IMR-90 (cell line): ENCODE data around the gene LRP1B. TPM values are rescaled to one million over a fixed set of nuclear protein-coding genes. Genes with fewer than 3 reads are reported as not detected.

Experiments
- ATAC-seq: fragments of 200-7000 bp; cut with Tn5 transposase; 2 replicates; pipeline ENCODE4 v1.9.1; 2020; ENCODE audit warnings: low read depth, mild to moderate bottlenecking, moderate library complexity
- BruUV-seq: library from RNA; stranded (reverse); fragments of 400-500 nt; replicated peaks from 2 replicates; lab custom pipeline; 2021; lab: Mats Ljungman, UMichigan
- CTCF ChIA-PET: fragments of 300-600 bp; formaldehyde crosslinking; extraction: SDS; loops from one replicate; lab custom pipeline; 2021; ENCODE audit warnings: antibody characterized with exemption; lab: Yijun Ruan, JAX
- POLR2A ChIA-PET: fragments of 300-600 bp; sonication (Branson Sonifier 250); formaldehyde crosslinking; loops from one replicate; lab custom pipeline; 2022; ENCODE audit warnings: antibody characterized with exemption; ENCODE audit not compliant: unreplicated experiment; lab: Charles Lee
- DNase-seq: peaks from one replicate; pipeline ENCODE4 v3.0.0; 2013
- H2AFZ ChIP-seq: replicated peaks from 2 replicates; pipeline ENCODE3; 2013; ENCODE audit warnings: low read length, mild to moderate bottlenecking; ENCODE audit not compliant: poor library complexity
- H2AK5ac ChIP-seq: 2 replicates; pipeline ENCODE4 v1.6.1; 2013; ENCODE audit warnings: low read depth, low read length, inconsistent platforms
- H2AK9ac ChIP-seq: replicated peaks from 2 replicates; pipeline ENCODE3; 2013; ENCODE audit warnings: mild to moderate bottlenecking, low read depth, low read length, moderate library complexity; ENCODE audit not compliant: poor library complexity
- H2BK120ac ChIP-seq: 2 replicates; pipeline ENCODE4 v1.6.1; 2013; ENCODE audit warnings: low read depth, low read length, inconsistent platforms
- H2BK15ac ChIP-seq: 3 replicates; pipeline ENCODE4 v1.6.1; 2013; ENCODE audit warnings: low read depth, low read length, inconsistent platforms
- H2BK20ac ChIP-seq: 2 replicates; pipeline ENCODE4 v1.6.1; 2013; ENCODE audit warnings: low read depth, mild to moderate bottlenecking, inconsistent platforms, low read length, moderate library complexity
- H2BK5ac ChIP-seq: 2 replicates; pipeline ENCODE4 v1.6.1; 2013; ENCODE audit warnings: mild to moderate bottlenecking, low read depth, low read length, inconsistent platforms; ENCODE audit not compliant: poor library complexity, severe bottlenecking
- H3K14ac ChIP-seq: replicated peaks from 2 replicates; pipeline ENCODE4 v1.6.1; 2013; ENCODE audit warnings: low read depth, low read length, inconsistent platforms
- H3K18ac ChIP-seq: 2 replicates; pipeline ENCODE4 v1.6.1; 2013; ENCODE audit warnings: low read depth, low read length, control low read depth
- H3K23ac ChIP-seq: 2 replicates; pipeline ENCODE4 v1.6.1; 2013; ENCODE audit warnings: low read depth, low read length, inconsistent platforms
- H3K27ac ChIP-seq: 2 replicates; pipeline ENCODE4 v1.5.1; 2013; ENCODE audit warnings: mild to moderate bottlenecking, control low read depth, low read length; ENCODE audit not compliant: insufficient read depth
- H3K27me3 ChIP-seq: 2 replicates; pipeline ENCODE4 v1.6.1; 2013; ENCODE audit warnings: low read length; ENCODE audit not compliant: control insufficient read depth, insufficient read depth
- H3K36me3 ChIP-seq: 2 replicates; pipeline ENCODE4 v1.6.1; 2013; ENCODE audit warnings: low read length, mixed read lengths; ENCODE audit not compliant: control insufficient read depth, insufficient read depth
- H3K4ac ChIP-seq: 2 replicates; pipeline ENCODE4 v1.6.1; 2013; ENCODE audit warnings: low read depth, low read length, inconsistent platforms
- H3K4me1 ChIP-seq: 2 replicates; pipeline ENCODE4 v1.6.1; 2013; ENCODE audit warnings: low read length, mixed read lengths; ENCODE audit not compliant: control insufficient read depth, insufficient read depth
- H3K4me2 ChIP-seq: 2 replicates; pipeline ENCODE4 v1.6.1; 2013; ENCODE audit warnings: low read depth, mild to moderate bottlenecking, control low read depth, low read length, moderate library complexity
- H3K4me3 ChIP-seq: 2 replicates; pipeline ENCODE4 v1.5.1; 2013; ENCODE audit warnings: low read depth, mild to moderate bottlenecking, control low read depth, low read length, moderate library complexity; ENCODE audit not compliant: insufficient read depth
- H3K56ac ChIP-seq: 2 replicates; pipeline ENCODE4 v1.6.1; 2013; ENCODE audit warnings: low read length, inconsistent platforms; ENCODE audit not compliant: insufficient read depth; ENCODE audit errors: extremely low read depth
- H3K79me1 ChIP-seq, 2 experiments: 2 replicates each; pipeline ENCODE4 v1.6.1; 2013; ENCODE audit warnings: low read length in 2 of 2, inconsistent platforms in 1 of 2, low read depth in 1 of 2
- H3K9ac ChIP-seq: 2 replicates; pipeline ENCODE4 v1.6.1; 2013; ENCODE audit warnings: low read depth, low read length, control low read depth
- H3K9me1 ChIP-seq: 2 replicates; pipeline ENCODE4 v1.6.1; 2013; ENCODE audit warnings: low read length, inconsistent platforms; ENCODE audit not compliant: insufficient read depth
- H3K9me3 ChIP-seq: 2 replicates; pipeline ENCODE4 v1.6.1; 2013; ENCODE audit warnings: low read length; ENCODE audit not compliant: control insufficient read depth, insufficient read depth
- H4K20me1 ChIP-seq: 2 replicates; pipeline ENCODE4 v1.6.1; 2013; ENCODE audit warnings: low read length, inconsistent platforms; ENCODE audit not compliant: insufficient read depth
- H4K5ac ChIP-seq: 2 replicates; pipeline ENCODE4 v1.6.1; 2013; ENCODE audit warnings: mild to moderate bottlenecking, low read depth, low read length, control low read depth
- H4K8ac ChIP-seq, 2 experiments: 2 replicates each; pipeline ENCODE4 v1.6.1; 2013; ENCODE audit warnings: low read depth in 2 of 2, low read length in 2 of 2, control low read depth in 1 of 2, inconsistent platforms in 1 of 2
- H4K91ac ChIP-seq: 2 replicates; pipeline ENCODE4 v1.6.1; 2013; ENCODE audit warnings: low read depth, low read length, inconsistent platforms; ENCODE audit not compliant: insufficient read depth
- BHLHE40 ChIP-seq: fragments of 150-350 bp; IDR thresholded peaks from 2 replicates; pipeline ENCODE4 v1.6.1; 2016; ENCODE audit warnings: mild to moderate bottlenecking, low read depth, low read length
- CEBPB ChIP-seq: IDR thresholded peaks from 2 replicates; pipeline ENCODE4 v1.6.1; 2012; ENCODE audit warnings: low read depth, low read length, improper control_type of control experiment
- CHD1 ChIP-seq: IDR thresholded peaks from 2 replicates; pipeline ENCODE4 v1.6.1; 2012; ENCODE audit warnings: low read depth, low read length, improper control_type of control experiment
- FOS ChIP-seq: fragments of 150-350 bp; IDR thresholded peaks from 2 replicates; pipeline ENCODE4 v1.6.1; 2016; ENCODE audit warnings: low read depth, low read length
- MXI1 ChIP-seq: IDR thresholded peaks from 2 replicates; pipeline ENCODE4 v1.6.1; 2012; ENCODE audit warnings: low read depth, mild to moderate bottlenecking, low read length, moderate library complexity, borderline replicate concordance
- NFE2L2 ChIP-seq: fragments of 150-350 bp; IDR thresholded peaks from 2 replicates; pipeline ENCODE4 v1.6.1; 2016; ENCODE audit warnings: low read depth, mild to moderate bottlenecking, low read length
- RAD21 ChIP-seq: IDR thresholded peaks from 2 replicates; pipeline ENCODE4 v1.6.1; 2012; ENCODE audit warnings: low read length, improper control_type of control experiment
- RCOR1 ChIP-seq: IDR thresholded peaks from 2 replicates; pipeline ENCODE4 v1.6.1; 2012; ENCODE audit warnings: mild to moderate bottlenecking, low read length, improper control_type of control experiment; ENCODE audit not compliant: insufficient replicate concordance
- RFX5 ChIP-seq: IDR thresholded peaks from 2 replicates; pipeline ENCODE4 v1.8.0; 2012; ENCODE audit warnings: low read depth, mild to moderate bottlenecking, low read length, moderate library complexity
- SMC3 ChIP-seq: fragments of 150-350 bp; IDR thresholded peaks from 2 replicates; pipeline ENCODE4 v1.6.1; 2016; ENCODE audit warnings: low read depth, mild to moderate bottlenecking, antibody characterized with exemption, low read length, moderate library complexity
- WGBS, 2 experiments: methylation state at CpG; one replicate each; pipeline versions ENCODE4 v1.1.5 to v1.1.7; 2013; ENCODE audit warnings: missing lambda C conversion rate in 2 of 2; ENCODE audit not compliant: insufficient read length in 1 of 2; ENCODE audit errors: extremely low coverage in 2 of 2; 5-methylcytosine and 5-hydroxymethylcytosine counted together
- dilution Hi-C: fragments of 300-500 bp; cut with HindIII; formaldehyde crosslinking; loops from one replicate; pipeline ENCODE4 v1.14.3; 2018; ENCODE audit warnings: low sequenced_read_pairs; ENCODE audit not compliant: unreplicated experiment
- in situ Hi-C: fragments of 300-500 bp; cut with MboI; formaldehyde crosslinking; loops from 3 replicates; pipeline ENCODE4 v1.14.3; 2019; ENCODE audit warnings: low sequenced_read_pairs, inconsistent platforms, mixed read lengths
- intact Hi-C: fragments of 100-400 bp; cut with micrococcal nuclease; formaldehyde crosslinking; loops from 2 replicates; pipeline ENCODE4 v1.10.0; 2022
- polyA plus RNA-seq, 3 experiments: library from polyadenylated mRNA; depleted of rRNA; stranded (reverse); fragments of >200 nt; gene quantifications; 2 replicates each; pipeline ENCODE4 v1.2.3, GENCODE V29; 2012; ENCODE audit warnings: low replicate concordance in 1 of 3
- total RNA-seq: library from RNA; depleted of rRNA; stranded (reverse); fragments of >200 nt; gene quantifications from 2 replicates; pipeline ENCODE4 v1.2.3, GENCODE V29; 2012
- TF ChIP-seq, protein P1 (sequence below): conservative IDR thresholded peaks from 2 replicates; pipeline ENCODE4 v1.5.1; 2012; ENCODE audit warnings: mild to moderate bottlenecking, low read depth, low read length, improper control_type of control experiment
- TF ChIP-seq, protein P2 (sequence below): fragments of 150-350 bp; IDR thresholded peaks from 2 replicates; pipeline ENCODE4 v1.6.1; 2016; ENCODE audit warnings: low read depth, mild to moderate bottlenecking, low read length, moderate library complexity, borderline replicate concordance

The LRP1B gene
- total and polyA plus RNA-seq, 2 of the 4 experiments (the other 2 are of a cell fraction) = under 0.01 to 0.02 TPM

DNA sequence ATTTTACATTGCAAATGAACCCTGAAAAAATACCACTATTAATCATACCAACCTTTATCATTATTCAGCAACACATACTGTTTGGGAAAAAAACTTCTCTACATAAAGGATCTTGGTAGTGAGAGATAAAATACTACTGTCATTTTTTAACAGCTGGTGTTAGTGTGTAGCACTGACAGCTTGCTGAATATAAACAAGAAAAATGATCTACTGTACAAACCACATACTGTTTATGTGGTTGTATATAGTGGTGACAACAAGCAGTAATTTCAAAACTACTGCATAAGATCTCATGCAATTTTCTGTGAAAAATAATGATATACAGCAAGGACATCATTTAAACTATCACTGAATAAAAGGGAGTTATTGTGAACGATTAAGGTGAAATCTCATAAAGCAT lies 601.2 kb downstream of the LRP1B start:
- no TSS peak for BruUV-seq
- Histone ChIP-seq H3K79me1 (no peaks in the 10 kb centered on the region), H2BK120ac (no peak overlapping the region), H3K4me1 (no peaks in the 10 kb centered on the region), H4K5ac (no peak overlapping the region), H3K4me3 (no peak overlapping the region), H3K9me3 (no peaks in the 10 kb centered on the region), H3K9me1 (no peaks in the 10 kb centered on the region), H2BK20ac (no peak overlapping the region), H2AFZ (no peak overlapping the region), H4K91ac (no peak overlapping the region), H3K4ac (no peak overlapping the region), H3K56ac (no peak overlapping the region), H3K27me3 (no peaks in the 10 kb centered on the region), H2AK5ac (no peak overlapping the region), H3K36me3 (no peaks in the 10 kb centered on the region), H3K23ac (no peak overlapping the region), H3K9ac (no peak overlapping the region), H2AK9ac (no peak overlapping the region), H3K14ac (no peak overlapping the region), H3K27ac (no peak overlapping the region), H3K4me2 (no peak overlapping the region), H2BK15ac (no peak overlapping the region), H2BK5ac (no peak overlapping the region), H4K20me1 (no peaks in the 10 kb centered on the region), H4K8ac (no peak overlapping the region), H3K18ac (no peak overlapping the region)
- DNase-seq (no peak), ATAC-seq (no peak)
- ChIA-PET CTCF (interaction anchor here (1.0 to 1.3 kb wide), 2 partner anchors 12 to 25 kb away, joined by 3 to 6 read pairs; no protein-coding TSS in a partner anchor), POLR2A (no interaction called here)
- intact Hi-C loops = no loop called here
- TF ChIP-seq SMC3 = no peak
- TF ChIP-seq, protein P1, sequence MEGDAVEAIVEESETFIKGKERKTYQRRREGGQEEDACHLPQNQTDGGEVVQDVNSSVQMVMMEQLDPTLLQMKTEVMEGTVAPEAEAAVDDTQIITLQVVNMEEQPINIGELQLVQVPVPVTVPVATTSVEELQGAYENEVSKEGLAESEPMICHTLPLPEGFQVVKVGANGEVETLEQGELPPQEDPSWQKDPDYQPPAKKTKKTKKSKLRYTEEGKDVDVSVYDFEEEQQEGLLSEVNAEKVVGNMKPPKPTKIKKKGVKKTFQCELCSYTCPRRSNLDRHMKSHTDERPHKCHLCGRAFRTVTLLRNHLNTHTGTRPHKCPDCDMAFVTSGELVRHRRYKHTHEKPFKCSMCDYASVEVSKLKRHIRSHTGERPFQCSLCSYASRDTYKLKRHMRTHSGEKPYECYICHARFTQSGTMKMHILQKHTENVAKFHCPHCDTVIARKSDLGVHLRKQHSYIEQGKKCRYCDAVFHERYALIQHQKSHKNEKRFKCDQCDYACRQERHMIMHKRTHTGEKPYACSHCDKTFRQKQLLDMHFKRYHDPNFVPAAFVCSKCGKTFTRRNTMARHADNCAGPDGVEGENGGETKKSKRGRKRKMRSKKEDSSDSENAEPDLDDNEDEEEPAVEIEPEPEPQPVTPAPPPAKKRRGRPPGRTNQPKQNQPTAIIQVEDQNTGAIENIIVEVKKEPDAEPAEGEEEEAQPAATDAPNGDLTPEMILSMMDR = no peak
- no peak for TF ChIP-seq CHD1
- TF ChIP-seq MXI1 = no peak
- no peak for TF ChIP-seq RCOR1
- no peak for TF ChIP-seq CEBPB
- no peak for TF ChIP-seq RAD21
- no peak for TF ChIP-seq RFX5
- TF ChIP-seq, protein P2, sequence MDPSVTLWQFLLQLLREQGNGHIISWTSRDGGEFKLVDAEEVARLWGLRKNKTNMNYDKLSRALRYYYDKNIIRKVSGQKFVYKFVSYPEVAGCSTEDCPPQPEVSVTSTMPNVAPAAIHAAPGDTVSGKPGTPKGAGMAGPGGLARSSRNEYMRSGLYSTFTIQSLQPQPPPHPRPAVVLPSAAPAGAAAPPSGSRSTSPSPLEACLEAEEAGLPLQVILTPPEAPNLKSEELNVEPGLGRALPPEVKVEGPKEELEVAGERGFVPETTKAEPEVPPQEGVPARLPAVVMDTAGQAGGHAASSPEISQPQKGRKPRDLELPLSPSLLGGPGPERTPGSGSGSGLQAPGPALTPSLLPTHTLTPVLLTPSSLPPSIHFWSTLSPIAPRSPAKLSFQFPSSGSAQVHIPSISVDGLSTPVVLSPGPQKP = no peak
- TF ChIP-seq BHLHE40 = no peak
- TF ChIP-seq FOS = no peak
- TF ChIP-seq NFE2L2 = no peak
- dilution Hi-C loops = no loop called here
- WGBS, 2 experiments = no CpG with 5 or more reads among the region's 1 CpG
- in situ Hi-C loops = no loop called here
